HepG2 (cell line): Measurements from ENCODE around the gene CFAP45.

Source experiments
- ELF4 ChIP-seq: sonication (generic); formaldehyde crosslinking; IDR thresholded peaks from 2 replicates; pipeline ENCODE4 v1.5.0; 2020; ENCODE audit warnings: missing genetic modification reagents, mild to moderate bottlenecking, moderate library complexity, borderline replicate concordance
- IRF2 ChIP-seq: IDR thresholded peaks from 2 replicates; pipeline ENCODE4 v1.6.1; 2018; ENCODE audit warnings: missing genetic modification reagents, missing compliant biosample characterization

- TF ChIP-seq ELF4, result no peak
- no peak for TF ChIP-seq IRF2 (CRISPR knock-in tag)
These were observed 67.7 kb downstream of the CFAP45 start for GRCh38 chr1:159832309-159832708.
